Measurements from ENCODE around the gene PRMT3.
"Not testable (repeated sequence)": the region's sequence is repeated elsewhere in the genome, so short reads cannot be mapped to it uniquely, and the experiment has no call there.

The PRMT3 gene

DNA sequence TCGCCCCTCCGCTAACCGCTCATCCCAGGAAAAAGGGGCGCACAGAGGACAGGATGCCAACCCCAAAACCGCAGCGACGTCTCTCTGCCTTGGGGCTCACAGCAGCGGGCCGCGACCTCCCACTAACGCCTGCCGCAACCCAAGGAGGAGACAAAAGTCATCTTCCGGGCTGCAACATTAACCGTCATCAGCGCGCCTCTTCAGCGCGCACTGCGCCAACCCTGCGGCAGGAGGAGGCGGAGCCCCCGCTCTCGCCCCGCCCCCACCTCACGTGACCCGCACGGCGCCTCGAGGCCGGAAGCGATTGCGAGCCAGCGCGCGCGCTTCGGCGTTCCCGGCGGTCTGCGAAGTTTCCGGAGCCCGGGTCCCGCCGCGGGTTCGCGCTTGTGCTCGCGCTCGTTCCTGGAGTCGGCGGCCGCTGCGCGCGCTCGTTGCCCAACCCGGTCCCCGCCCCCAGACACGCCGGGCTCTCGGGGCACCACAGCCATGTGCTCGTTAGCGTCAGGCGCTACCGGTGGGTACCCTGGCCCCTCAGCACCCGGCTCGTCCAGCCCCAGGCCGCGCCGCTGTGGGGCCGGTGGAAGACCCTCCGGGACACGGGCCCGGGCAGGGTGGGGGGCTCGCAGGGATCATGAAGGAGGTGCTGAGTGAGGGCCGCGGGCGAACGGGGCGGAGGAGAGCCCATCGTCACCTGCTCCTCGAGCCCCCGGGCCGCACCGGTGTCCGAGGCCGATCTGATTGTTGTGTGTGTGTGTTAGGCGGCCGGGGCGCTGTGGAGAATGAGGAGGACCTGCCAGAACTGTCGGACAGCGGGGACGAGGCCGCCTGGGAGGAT is at the start of gene PRMT3:
Gene PRMT3, plus strand, starts transcription at position 456 of the 835 bp plus-strand sequence. Its CDS starts 31 bp downstream, at position 487.
- DNase-seq = peak; percentile 96

DNA sequence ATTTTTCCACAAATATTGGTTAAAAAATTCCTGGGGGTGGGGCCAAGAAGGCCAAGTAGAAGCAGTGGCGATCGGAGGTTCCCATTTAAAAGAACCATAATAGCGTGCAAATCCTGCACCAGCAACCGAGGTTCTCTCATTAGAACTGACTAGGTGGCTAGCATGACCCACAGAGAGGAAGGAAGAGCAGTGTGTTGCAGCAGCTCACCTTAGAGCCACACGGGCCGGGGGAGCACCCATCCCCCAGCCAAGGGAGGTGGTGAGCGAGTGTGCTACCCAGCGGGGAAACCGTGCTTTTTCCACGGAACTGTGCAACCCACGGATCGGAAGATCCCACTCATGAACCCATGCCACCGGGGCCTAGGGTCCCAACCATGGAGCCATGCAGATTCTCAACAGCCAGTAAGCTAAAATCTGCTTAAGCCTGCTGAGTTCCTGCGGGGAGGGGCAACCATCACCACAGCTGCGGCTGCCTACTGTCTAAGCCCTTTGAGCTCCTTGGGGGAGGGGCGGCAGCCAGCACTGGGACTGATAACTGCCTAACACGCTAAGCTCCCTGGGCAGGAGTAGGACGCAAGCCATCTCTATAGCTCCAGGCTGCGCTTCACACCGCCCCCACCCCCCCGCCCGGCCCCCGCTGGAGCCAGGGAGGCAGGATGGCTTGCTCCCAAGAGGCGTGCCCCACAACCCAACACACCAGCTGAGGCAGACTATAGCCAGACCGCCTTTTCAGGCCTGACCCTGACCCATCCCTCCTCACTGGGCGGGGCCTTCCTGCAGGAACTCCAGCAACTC is 45.0 kb upstream of the PRMT3 start:
- DNase-seq = no peak

DNA sequence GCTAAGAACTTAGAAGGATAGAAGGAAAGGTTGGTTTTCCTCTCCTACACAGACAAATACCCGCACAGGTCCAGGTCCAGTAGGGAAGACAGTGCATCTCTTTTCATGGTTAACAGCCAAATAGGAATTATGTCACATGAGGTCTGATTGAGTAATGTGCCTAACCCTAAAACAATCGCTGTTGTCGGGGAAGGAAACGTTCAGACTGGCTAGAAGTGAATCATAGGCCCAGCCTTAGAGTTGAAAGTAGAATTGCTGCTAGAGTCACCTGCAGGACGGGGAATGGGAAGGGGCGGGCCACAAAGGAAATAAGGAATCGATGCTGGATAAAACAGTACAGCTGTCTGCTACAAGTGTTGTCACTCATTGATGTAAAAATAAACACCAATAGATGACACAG is 36.4 kb upstream of the PRMT3 start:
- DNase-seq = no peak

DNA sequence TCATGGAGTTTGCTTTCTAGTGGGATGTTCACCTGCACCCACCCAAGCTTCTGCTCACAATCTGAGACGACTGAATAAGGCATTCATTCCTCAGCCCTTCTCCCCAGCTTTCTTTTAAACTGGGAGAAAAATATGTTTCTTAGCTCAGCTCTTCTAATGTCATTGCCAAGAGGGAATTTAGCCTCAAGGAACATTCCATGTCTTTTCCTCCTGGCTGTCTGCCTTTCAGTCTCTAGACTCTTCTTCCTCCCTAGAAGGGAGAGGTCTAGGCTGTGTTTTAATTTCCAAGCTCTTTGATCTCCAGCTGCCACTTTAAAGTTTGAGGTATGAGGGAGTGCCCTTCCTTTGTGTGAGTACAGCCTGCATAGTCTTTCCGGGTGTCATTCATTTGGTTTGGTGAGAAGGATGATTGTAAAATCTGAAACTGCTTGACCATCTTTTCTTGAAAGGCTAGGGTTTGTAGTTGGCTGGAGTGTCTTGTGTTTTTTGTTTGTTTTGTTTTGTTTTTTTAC is 35.7 kb upstream of the PRMT3 start:
- DNase-seq = no peak

DNA sequence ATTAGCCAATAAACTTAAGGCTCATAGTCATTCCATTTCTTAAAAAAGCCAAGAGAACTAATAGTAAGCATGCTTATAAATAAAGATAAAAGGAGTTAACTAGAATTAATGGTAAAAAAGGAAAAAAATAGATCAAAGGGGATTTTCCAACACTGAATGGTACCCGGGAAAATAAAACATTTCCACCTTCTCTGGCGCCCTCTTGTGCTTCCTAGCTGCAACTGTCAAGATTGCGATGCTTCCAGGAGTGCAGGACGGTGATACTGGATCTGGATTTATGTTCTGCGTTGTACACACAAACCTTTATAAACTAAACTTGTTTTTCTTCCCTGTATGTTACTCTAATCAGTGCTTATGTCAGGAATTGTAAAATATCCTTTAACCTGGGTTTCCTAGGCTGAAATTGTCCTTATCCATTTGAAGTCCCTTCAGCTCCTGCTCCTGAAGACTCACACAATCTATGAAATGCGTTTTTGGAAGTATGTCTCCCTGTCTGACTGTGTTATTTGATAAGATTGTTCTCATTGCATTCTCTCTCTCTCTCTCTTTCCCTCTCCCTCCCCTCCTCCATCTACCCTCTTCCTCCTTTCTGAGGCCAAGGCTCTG is 33.6 kb upstream of the PRMT3 start:
- no peak for DNase-seq

DNA sequence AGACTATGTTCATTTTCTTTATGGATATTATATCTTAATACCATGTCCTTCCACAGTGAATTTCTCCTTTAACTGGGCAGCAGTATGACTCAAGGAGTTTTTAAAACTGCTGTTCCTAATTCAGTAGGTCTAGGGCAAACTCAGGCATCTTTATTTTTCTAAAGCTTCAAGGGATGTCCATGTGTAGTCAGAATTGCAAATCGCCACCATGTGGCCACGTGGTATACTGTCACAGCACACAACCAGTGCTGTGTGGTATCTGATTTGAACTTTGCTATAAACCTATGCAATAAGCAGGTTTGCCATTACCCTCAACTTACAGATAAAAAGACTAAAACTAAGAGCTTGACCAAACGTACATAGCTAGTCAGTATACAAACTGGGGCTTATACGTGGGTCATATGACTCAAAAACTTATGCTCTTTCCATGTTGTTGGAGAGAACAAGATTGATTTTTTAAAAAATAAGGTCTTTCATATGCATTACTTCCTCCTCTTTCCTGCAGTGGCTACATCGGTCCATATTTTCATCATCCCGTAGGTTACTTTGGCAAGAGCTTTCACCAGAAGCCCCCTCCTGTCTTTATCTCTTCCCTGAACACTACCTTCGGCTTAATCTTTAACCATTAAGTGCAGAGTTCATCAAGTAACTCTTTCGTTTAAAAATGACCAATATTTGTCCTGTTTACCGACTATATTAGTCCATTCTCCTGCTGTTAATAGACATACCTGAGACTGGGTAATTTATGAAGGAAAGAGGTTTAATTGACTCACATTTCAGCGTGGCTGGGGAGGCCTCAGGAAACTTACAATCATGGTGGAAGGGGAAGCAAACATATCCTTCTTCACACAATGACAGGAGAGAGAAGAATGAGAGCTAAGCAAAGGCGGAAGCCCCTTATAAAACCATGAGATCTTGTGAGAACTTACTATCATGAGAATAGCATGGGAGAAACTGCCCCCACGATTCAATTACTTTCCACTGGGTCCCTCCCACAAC is 32.0 kb upstream of the PRMT3 start:
- peak; percentile 13 for DNase-seq

DNA sequence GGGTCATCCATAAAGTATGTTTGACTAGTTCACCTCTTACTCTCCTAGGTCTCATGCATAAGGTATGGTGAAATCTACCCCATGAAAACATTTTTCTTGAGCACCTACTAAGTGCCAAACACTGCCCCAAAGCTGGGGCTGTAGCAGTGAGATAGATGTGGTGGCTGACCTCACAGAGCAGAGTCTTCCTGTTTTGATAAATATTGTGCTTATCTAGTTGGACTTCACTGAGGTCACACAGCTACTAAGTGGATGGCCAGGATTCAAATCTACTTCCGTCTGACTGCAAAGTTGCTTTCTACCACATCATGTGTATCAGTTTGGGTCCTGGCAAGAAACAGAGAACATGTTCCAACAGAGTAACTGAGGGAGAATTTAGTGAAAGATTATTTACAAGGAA is 30.4 kb upstream of the PRMT3 start:
- no peak for DNase-seq

DNA sequence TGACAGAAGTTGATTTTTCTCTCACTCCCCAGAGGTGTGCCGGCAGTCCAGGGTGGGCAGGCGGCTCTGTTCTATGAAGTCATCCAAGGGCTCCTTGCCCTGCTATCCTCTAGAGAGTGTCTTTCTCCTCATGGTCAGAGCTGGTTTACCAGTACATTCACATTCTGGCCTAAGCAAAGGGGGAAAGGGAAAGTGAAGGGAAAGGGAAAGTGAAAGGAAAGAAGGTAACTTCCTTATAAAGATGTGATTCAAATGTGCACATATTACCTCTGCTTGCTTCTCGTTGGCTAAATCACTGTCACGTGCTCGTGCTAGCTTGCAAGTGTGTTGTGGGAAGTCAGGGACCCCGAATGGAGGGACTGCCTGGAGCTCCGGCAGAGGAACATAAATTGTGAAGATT is 26.9 kb upstream of the PRMT3 start:
- DNase-seq = peak; percentile 45

DNA sequence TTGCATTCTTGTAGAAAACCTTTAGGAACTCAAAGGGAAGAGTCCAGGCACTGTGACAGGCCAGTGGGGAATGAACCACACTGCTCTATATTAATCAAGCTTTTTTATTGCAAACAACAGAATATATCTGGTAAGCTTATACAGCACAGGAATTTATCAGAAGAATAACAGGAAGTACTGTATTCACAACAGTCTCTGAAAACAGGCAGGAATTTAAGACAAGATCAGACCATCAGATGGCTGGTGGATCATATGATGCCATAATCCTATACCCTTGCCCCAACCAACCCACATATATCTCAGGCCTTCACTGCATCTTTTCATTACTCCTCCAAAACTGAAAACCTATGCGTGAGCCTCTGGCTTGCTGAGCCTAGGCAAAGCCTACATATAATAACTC is 25.0 kb upstream of the PRMT3 start:
- DNase-seq = no peak

DNA sequence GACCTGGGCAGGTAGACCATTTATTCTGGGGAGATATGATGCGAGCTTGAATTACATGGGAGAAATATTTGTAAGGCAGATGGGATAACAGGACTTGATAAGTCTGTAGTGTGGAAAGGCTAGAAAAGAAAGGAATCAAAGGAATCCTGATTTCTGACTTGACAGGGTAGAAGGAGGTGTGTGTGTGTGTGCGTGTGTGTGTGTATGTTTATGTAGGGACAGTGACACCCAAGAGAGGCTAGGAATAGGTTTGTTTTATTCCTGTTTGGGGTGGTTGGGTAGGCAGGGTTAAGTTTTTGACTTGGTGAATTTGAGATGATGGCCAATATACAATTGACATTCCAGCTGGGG is 24.4 kb upstream of the PRMT3 start:
- no peak for DNase-seq

DNA sequence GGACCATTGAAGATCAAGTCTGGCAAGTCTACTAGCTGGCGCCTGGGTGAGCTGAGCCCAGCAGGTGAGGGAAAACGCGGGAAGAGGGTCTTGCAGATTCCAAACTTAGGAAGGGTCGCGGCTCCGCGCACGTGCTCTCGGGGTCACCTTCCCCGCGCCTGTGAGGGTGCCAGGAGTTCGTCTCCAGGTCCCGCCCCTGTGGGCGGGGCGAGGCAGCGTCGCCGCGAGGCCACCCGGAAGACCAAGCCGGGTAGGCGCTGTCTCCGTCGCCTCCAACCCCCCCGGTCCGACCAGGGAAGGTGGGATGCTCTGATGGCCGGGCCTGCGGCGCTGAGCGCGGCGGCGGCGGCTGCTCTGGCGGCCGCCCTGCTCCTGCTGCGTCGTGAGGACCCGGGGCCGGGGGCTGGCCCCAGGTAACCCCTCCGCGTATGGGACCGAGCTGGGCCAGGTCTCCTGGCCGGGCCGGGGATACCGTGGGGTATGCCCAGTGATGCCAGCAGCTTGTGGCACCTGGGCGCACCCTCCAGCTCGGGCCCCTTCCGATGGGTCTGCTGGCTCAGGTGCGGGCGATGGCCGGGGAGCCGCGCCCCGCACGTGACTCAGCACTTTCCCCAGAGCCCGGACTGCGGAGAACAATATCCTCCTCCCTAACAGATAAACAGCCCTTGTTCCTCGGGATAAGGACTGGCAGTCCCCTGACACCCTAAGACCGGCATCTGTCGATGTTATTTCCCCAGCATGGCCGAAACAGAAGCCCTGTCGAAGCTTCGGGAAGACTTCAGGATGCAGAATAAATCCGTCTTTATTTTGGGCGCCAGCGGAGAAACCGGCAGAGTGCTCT is 23.8 kb upstream of the PRMT3 start, which contains the start of gene HTATIP2:
Gene HTATIP2, plus strand, starts transcription at position 215 of the 841 bp plus-strand sequence. Its CDS starts 524 bp downstream, at position 739.
- peak; percentile 75 for DNase-seq

DNA sequence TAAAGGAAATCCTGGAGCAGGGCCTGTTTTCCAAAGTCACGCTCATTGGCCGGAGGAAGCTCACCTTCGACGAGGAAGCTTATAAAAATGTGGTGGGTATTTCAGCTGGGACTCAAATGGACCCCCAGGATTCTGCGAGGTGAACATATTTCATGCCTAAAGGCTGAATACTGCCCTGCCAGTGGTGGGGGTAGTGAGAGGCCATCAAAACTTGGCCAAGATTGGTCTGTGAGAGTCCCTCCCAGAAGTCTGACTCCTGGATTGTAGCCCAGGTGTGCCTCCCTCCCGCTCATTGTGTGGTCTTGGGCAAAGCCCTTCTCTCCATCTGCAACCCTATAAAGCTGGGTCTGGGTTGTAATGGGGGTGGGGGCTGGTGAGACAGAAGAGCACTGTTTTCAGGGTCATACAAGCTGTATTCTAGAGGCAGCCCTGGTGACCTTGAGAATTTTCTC is 23.1 kb upstream of the PRMT3 start:
- DNase-seq = no peak

DNA sequence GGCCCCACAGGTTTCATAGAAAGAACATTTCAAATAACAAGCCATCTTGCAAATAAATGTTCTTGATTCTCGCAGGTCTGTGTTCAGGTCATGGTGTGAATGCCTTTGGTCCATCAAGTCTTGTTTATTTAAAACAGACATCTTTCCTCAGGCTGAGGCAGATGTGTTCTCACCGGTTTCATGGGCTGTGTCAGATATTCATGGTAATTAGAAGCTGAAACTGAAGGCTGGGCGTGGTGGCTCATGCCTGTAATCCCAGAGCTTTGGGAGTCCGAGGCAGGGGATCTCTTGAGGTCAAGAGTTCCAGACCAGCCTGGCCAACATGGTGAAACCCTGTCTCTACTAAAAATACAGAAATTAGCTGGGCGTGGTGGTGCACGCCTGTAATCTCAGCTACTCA is 22.1 kb upstream of the PRMT3 start:
- not testable (repeated sequence) for DNase-seq

DNA sequence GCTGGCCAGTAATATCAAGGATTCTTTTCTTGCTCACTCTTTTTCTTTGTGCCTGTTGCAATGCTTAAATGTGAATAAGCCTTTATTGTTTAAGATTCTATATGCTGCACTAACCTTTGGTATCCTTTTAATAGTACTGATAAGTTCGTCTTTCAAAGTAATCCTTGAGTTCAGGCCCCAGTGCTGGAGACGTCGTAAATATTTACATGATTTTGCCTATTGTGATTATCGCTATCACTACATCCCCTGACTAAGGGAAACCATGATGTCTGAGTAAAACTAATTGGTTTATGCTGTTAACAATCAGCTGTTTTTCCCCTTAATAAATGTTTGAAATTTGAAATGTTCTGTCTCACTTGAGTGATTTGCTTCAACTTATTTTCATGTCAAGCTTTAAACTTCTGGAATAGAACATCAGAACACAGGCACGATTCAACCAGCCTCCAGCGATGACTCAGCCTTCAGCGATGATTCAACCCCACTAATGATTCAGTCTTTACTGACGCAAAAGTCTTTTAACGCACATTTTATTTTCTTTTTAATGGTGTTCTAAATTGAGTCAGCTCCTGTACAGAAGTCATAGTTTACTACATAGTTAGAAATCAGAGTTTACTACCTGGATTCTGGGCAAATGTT is 20.1 kb upstream of the PRMT3 start:
- peak; percentile 12 for DNase-seq

DNA sequence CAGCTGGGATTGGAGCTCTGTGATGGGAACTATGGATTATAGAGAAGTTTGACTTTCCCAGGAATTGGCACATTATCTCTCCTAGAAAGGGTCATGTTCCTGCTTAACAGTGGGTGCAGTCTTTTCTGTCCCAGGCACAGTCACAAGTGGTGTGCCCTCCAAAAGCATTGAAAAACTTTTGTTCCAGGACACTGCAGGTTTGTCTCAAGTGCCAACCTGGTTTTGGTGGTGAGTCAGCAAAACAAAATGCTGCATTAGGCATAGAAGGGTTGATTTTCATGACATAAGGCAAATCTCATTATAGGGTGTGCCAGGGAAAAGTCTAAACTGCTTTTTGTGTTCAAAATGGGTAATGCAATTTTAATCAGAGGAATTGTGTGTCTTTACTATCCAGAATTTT is 19.1 kb upstream of the PRMT3 start:
- no peak for DNase-seq

DNA sequence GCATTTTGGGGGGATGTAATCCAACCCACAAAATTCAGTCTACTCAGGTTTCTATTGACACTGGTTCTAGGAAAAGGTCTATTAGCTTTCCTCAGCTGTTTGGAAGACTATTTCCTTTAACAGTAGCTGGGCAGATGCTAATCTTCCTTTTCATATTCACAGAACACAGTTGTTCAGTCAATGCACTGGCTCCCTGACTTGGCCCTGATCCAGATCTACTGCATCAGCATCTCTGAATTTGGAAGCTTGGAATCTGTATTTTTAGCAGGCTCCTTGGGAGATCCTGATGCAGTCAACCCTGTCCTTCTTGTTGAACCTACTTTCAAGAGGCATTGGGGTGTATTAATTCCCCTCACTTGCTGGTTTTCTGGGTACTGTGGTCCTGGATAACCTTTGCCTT is 17.7 kb upstream of the PRMT3 start:
- no peak for DNase-seq

DNA sequence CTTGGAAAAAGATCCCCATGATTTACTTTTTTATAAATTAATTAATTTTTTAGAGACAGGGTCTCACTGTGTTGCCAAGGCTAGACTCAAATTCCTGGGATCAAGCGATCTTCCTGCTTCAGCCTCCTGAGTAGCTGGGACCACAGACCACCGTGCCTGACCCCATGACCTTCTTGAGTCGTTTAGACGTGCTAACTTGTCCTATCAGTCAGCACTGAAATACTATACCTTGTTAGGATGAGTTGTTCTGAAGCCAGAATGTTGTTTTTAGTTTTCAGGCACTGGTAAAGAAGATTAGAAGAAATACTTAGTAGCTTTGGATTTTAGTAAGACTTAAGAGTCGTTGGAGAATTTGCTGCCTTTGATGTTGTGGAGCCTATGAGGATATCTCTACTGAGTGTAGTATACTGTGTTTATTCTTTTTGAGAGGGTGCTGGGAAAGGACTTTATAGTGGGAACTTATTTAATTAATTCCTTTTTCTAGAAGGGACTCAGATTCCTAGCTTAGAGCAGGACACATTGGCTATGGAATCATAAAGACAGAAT is 15.4 kb upstream of the PRMT3 start:
- DNase-seq = no peak

DNA sequence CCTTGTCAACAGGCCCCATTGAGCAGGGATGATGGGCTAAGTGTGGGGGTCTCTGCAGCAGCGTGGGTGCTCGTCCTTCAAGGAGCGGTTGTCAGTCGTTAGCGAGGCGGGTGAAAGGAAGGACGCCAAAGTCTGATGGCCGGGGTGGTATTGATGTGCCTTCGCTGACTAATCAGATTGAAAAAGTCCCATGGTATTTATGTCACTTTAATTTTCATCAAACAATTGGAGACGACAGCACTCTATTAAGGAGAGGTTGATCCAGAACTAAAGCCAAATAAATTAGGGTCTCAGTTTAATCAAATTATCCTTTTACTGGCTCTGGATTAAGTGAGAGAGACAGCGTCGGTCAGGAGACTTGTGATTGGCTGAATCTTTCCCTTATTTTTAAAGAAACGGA is 14.4 kb upstream of the PRMT3 start:
- no peak for DNase-seq

DNA sequence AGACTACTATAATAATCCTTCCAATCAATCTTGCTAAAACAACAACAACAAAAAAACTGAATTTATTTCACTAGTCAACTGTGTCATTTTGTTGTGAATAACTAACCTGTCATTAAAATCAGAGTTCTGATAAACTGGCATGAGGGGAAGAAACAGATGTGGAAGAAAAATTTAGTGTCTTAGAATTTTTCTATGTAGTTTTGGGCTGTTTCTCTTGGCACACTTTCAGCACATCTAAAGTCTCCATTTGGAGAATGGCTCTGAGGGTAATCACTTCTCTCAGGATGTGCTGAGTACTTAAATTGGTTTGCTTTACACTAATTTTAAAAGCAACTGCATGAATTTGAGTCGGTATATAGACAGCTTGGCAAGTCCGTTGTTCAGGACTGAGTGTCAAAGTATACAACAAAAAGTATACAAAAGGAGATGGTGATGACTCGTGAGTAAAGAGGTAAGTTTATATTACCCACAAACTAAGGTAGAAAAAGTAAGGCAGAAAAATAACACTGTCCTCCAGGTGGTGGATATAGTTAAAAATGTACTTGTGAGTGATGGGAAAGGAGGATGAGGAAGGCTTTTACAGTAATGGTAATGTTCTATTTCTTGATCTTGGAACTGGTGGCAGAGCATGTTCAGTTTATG is 13.8 kb upstream of the PRMT3 start:
- DNase-seq = no peak

Data from CD4-positive, alpha-beta T cell treated with Interferon gamma for 1 hour (primary cell).